ENCODE measurements around the gene AGPAT4.

The AGPAT4 gene

GRCh38 chr6:161107779-161108730, 165.8 kb downstream of the AGPAT4 start:
- DNase-seq = no peak

- DNase-seq = no peak
These were observed 168.5 kb downstream of the AGPAT4 start for GRCh38 chr6:161105408-161105807.

- no peak for DNase-seq
These were observed 168.9 kb downstream of the AGPAT4 start for GRCh38 chr6:161104966-161105365.

- no peak for DNase-seq
These were observed 170.4 kb downstream of the AGPAT4 start for GRCh38 chr6:161103475-161103874.

GRCh38 chr6:161101517-161101916, 172.3 kb downstream of the AGPAT4 start:
- no peak for DNase-seq

GRCh38 chr6:161100072-161100471, 173.8 kb downstream of the AGPAT4 start:
- DNase-seq = no peak

GRCh38 chr6:161095916-161096315, 177.9 kb downstream of the AGPAT4 start:
- no peak for DNase-seq

- DNase-seq = no peak
These were observed 178.9 kb downstream of the AGPAT4 start for GRCh38 chr6:161094955-161095354.

GRCh38 chr6:161091972-161092701, 181.7 kb downstream of the AGPAT4 start:
- DNase-seq = no peak

GRCh38 chr6:161091151-161091550, 182.7 kb downstream of the AGPAT4 start:
- DNase-seq = no peak

GRCh38 chr6:161088676-161089328, 185.1 kb downstream of the AGPAT4 start:
- no peak for DNase-seq

- DNase-seq = no peak
These were observed 188.6 kb downstream of the AGPAT4 start for GRCh38 chr6:161085246-161085645.

- no peak for DNase-seq
These were observed 191.6 kb downstream of the AGPAT4 start for GRCh38 chr6:161082215-161082614.

- no peak for DNase-seq
These were observed 193.4 kb downstream of the AGPAT4 start for GRCh38 chr6:161080263-161080970.
